NCI-H2081 (cell line): ENCODE results near the gene CACNG5.

ENCODE experiments used
- DNase-seq, 2 experiments: peaks; one replicate each; lab custom pipeline; 2025; lab: John Stamatoyannopoulos, UW

The CACNG5 gene

DNA sequence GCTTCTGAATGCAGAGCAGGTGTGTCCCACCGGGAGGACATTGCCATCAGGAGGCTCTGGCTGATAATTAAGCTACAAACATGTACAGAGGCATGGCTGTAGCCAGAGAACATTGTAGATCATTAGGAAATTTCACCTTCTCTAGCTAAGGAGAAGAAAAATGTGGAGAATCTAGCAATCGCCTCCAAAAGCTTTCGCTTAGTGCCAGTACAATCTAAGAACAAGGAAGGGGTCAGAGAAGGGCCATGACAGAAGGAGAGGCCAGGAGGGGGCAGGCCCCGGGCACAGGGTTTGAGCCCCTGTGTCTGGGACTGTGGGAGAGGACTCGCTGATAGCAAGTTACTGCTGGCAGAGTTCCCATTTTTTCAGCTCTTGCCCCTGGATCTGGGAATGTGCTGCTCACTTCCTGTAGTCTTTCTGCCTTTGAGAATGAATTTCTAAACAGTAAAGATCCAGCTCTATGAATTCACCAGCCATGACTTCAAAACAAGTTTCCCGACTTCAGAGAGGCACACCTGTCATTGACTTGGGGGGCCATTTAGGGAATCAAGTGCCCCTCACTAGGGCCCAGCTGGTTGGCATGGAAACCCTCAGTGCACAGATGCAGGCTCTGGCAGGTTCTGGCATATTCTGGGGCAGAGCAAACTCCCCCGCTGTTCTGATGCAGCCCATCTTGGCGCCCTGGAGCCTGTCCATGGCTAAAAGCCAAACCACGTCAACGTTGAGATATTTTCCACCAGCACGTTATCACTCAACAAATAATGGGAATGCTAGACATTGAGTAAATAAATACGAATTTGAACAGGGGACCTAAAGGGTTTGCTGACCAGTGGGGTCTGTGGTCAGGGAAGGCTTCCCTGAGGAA is 70.1 kb downstream of the CACNG5 start:
- peak; percentile 83 to 94 for DNase-seq

DNA sequence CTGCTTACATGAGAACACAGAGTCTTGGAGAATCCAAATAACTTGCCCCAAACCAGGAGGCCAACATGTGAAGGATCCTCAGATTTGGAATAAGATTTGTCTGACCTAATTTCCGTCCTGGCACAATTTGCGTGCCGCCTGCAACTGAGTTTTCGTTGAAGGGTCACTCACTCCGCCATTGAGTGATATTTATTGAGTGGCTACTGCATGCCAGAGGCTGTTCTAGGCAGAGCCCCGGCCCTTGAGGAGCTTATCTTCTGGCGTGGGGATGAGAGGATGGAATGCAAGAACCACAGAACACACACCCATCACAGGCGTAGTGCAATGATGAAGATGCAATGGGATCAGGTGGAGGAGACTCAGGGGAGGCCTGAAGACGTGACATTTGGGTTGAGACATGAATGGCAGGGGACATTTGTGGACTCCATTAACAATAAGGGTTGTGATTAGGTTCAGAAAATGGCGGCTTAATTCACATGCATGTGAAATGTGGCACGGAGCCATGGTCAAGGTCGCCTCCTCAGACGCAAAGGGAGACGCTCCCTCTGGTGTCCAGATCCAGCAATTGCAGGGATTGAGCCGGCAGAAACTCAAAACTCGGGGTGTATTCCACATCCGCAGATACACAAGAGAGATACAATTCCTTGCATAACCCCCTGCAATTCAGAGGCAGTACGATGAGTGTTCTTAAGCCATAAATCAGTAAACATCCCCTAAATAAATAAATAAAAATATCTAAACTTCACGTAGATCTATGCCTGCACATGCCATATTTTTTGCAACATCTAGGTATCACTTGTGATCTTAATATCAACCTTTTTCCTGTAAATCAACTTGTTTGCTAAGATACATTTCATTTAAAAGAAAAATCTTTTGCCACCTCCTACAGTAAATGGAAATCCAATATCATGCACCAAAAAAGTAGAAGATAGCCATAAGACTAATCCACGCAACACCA is 71.7 kb downstream of the CACNG5 start:
- DNase-seq, result peak; percentile 90 to 92

DNA sequence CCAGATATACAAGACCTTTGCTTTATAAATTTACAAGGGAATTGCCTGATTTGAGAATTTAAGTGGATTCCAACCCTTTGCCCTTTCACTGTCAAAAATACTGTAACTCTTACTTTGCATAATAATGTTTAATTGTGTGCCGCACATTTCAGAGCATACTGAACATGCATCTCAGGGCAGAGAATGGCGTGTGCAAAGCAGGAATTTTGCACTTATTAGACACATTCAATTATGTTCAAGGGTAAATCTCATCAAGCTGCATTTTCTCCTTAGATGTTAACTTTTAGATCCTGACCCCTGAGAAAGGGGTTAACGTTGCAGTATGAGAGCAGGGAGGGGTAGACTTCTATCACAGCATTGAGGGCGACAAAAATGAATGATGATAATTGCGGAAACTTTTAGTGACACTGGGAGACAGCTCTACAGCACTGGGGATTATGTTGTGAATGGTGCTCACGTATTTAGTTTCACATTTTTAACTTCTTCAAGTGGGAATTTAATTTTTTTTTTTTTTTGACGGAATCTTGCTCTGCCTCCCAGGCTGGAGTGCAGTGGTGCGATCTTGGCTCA is 75.0 kb downstream of the CACNG5 start:
- no peak for DNase-seq

DNA sequence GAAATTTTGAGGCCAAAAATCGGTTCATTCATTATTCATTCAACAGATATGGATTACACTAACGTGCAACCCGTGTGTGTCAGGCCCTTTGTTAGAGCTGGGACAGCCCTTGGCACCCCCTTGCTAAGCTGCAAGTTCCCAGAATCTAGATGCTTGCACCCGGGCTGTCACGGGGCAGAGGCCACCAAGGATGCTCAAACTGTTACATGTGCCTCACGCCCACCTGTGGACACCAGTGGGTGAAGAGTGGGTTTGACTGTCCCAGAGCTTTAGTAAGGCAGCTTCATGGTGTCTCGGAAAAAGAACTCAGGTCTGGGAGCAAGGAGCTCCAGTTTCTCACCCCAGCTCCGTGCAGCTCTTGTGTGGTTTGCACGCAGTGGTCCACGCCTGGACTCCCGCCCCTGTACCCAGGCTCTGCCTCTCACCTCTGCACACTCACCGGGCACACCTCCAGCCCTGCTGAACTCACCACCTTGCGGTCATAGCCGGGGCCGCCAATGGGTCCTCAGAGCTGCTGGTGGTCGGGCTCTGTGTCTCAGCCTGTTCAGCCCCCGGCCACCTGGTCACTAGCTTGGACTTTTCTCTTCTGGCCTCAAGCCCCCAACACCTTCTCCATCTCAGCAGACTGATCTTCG is 75.9 kb downstream of the CACNG5 start:
- DNase-seq, result no peak

DNA sequence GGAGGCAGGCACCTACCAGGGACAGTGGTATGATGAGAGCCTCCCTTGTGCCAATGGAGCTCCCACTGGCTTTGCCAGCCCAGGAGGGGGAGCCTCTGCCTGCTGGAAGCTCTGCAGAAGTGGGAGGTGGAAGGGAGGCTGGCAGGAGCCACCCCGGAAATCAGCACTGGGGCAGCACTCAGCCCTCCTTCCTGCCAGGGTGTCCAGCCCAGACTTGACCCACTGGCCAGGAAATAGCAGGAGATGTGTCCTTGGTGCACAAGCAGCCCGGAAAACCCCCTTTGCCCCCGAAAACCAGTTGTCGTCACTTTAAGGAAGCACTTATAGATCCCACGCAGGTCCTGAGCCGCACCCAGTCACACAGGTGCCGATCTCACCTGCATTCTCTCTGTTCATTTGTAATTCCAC is 80.3 kb downstream of the CACNG5 start:
- peak in 1 of 2 experiments; percentile 45 for DNase-seq

DNA sequence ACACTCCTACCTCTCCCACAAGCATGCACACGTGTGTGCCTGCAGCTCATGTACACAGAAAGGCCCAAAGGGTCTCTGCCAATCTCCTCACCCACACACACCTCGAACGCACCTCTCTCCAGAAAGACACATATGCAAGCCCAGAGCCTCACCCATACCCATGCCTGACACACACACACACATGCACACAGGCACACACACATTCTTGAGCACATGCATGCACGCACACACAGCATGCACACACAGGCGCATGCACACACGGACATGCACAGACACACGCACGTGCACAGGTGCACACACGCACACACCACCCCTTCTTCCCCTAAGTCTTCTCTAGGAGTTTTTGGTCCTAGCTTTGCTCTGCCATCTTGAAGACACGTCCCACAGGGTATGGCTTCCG is 80.9 kb downstream of the CACNG5 start:
- no peak for DNase-seq

DNA sequence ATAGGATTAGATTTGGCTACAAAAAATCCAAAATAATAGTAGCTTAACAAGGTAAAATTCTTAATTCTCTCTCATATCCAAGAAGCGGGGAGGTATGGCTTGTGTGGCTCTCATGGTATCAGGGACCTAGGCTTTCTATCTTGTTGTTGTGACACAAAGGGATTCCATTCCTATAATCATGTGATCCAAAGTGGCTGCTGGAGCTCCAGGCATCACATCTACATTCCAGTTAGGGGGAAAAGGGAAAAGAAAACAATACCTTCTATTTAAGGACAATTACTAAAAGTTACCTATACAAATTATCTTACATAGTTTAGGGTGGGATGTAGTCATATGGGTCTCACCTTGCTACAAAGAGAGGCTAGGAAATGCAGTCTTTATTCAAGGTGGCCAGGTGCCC is 82.0 kb downstream of the CACNG5 start:
- DNase-seq, result no peak

DNA sequence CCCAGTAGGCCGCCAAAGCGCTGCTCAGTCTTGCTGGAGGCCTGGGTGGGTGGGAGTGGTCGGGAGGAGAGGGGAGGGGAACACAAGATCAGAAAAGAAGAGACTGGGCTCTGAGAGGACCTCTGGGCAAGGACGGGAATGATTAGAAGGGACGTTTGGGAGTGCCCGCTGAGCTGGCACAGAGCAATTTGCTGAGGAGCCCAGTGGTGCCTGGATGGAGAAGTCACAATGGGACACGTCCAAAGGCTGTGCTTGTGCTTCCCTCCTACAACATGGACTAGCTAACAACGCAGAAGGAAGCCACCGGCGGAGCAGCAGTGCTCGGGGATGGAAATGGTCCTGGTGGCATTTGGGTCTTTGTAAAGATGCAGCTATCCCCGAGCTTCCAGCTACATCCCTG is 84.0 kb downstream of the CACNG5 start:
- no peak for DNase-seq

DNA sequence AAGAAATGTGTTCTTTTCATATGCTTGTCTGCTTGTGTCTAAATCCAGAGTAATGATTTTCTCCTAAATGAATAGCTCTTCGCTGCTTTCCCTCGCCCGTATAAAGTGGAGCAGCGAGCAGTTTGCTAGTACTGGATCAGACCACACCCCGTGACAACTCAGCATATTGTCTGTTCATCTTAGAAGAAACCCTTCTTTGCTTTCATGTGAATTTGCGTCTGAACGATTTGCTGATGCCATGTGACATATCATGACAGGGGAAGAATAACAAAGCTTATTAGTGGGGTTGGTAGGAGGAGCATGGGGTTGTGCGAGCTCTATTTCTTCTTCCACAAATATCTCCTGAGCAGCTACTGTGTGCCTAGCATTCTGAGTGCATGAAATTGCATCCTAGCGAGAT is 85.5 kb downstream of the CACNG5 start:
- no peak for DNase-seq

DNA sequence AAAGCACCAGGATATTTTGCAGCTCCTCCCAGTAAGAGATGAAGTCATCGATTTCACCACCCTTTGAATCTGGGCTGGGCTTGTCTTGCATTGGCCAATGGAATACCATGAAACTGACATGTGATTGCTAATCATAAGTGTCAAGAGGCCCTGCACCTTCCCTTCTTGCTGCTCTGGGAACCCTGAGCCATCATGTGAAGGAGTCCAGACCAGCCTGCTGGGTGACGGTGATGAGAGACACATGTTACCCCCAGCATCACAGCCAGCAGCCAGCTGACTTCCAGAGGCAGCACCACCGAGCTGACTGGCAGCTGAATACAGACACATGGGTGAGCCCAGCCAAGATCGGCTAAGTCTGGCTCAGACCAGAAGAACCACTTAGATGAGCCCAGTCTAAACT is 86.0 kb downstream of the CACNG5 start:
- DNase-seq, result no peak

DNA sequence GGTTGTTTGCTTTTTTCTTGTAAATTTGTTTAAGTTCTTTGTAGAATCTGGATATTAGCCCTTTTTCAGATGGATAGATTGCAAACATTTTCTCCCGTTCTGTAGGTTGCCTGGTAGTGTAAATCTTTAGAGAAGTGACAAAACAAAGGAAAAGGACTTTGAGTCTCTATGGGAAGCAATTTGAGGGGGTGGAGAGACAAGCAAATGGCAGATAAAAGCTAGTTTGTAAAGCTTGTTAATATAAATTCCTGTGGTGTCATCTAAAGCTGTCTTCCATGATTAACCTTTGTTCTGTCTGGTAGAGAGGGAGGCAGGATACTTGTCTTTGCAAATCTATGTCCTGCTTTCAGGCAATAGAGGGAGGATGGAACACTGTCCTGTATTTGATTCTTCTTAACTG is 89.0 kb downstream of the CACNG5 start:
- DNase-seq, result no peak

DNA sequence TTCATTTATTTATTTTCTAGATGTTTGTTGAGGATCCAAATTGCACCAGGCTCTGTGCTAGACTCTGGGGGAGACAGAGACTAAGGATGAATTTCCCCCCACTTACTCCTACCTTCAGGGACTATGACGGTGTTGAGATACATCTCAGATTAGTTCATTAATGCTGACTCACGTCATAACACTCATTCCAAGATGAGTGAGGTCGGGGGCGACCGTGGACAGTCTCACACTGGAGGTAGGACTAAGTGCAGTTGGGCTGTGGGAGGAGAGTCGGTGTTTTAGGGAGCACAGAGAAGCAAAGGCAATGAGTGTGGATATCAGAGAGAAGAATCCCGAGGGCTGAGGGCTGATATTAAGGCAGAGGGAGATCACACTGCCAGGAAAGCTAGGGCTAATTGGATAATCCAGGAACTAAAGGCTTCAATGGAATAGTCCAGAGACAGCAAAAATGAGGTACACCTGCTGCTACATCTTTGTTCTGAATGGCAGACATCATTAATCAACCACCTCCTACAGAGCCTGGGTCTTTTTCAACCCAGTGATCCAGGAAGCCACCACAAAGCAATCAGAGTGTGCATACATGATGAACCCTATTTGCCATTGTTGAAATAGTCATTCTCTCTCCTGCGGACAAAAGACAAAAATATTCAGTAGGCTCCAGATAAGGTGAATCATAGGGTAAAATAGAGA is 91.0 kb downstream of the CACNG5 start:
- peak; percentile 69 to 93 for DNase-seq

DNA sequence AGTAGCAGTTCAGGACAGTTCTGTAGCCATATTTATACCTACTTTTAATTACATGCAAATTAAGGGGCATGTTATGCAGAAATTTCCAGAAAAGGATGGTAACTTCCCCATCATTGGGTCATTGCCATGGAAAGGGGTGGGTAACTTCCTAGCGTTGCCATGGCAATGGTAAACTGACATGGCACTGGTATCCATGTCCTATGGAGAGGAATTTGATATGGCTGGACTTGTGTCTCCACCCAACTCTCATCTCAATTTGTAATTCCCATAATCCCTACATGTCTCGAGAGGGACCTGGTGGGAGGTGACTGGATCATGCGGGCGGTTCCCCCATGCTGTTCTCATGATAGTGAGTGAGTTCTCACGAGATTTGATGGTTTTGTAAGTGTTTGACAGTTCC is 94.0 kb downstream of the CACNG5 start:
- DNase-seq, result no peak

DNA sequence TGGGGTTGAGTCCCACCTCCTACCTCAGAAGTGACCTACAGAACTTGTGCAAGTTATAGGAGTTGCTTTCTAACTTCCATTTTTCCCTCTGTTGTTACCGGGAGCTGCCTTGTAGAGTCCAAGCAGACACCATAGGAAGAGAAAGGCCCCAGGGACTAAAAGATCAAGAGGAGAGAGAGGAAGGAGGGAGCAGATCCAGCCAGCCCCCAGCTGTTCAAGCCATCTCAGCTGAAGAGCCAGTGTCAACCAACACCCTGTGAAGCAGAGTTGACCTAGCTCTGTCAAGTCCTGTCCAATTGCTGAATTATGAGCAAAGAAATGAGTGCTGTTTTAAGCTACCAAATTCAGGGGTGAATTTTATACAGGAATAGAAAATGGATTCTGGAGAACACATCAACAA is 94.7 kb downstream of the CACNG5 start:
- no peak for DNase-seq

DNA sequence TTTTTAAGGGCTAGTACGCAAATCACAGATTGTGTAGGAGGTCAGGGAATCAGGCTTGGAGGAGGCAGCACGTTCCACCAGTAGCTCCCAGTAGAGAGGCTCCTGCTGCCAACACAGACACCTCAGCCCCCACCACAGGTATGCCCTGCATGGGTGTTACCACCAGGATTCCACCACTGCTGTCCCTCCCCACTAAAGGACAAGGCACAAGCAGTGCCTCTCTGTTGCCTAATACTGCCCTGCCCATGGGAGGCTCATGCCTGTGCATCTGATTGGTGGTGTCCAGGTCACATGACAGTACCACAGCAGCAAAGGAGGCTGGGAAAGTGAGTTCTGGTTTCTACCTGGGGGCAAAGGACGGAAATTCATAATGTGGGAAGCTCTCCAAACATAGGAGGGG is 96.0 kb downstream of the CACNG5 start:
- no peak for DNase-seq

DNA sequence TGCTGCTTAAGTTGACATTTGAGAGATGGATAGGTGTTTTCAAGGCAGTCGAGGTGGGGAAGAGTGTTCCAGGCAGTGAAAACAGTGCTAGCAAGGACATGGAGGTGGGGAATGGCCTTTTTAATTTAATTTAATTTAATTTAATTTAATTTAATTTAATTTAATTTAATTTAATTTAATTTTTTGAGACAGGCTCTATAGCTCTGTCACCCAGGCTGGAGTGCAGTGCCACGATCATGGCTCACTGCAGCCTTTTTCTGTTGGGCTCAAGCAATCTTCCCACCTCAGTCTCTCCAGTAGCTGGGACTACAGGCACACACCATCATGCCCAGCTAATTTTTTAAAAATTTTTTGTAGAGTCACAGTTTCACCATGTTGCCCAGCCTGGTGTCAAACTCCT is 97.4 kb downstream of the CACNG5 start:
- no peak for DNase-seq

DNA sequence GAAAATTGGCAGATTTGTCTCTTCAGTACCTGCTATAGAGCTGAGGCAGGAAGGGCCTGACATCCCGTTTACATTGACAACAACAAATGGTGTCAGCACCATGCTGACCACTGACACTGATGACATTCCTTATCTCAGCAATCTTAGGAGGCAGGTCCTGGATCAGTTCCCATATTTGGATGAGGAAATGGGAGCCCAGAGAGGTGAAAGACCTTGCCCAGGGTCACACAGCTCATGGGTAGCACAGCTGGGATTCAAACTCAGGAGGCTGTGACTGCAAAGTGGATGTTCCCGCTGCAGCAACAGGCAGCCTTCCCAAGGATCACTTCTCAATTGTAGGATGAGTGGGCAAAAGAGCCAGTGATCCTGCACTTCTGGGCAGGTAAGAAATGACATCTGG is 99.1 kb downstream of the CACNG5 start:
- DNase-seq, result no peak
